ENCODE measurements around the gene PLSCR3. TPM values are rescaled to one million over a fixed set of nuclear protein-coding genes. Genes with fewer than 3 reads are reported as not detected.

The PLSCR3 gene
- 10 to 100 TPM; 22.4 to 29.0 TPM for total RNA-seq
- long read RNA-seq, transcript PLSCR3-209 (8 exons, 2,032 nt) = minor isoform, 5 of 17 reads
- long read RNA-seq, transcript PLSCR3-202 (8 exons, 2,067 nt) = major isoform, 6 of 17 reads
- long read RNA-seq, partial matches to known transcripts = 2 of 17 reads
- long read RNA-seq, other reads (novel, unspliced or antisense) = 2 of 17 reads

DNA sequence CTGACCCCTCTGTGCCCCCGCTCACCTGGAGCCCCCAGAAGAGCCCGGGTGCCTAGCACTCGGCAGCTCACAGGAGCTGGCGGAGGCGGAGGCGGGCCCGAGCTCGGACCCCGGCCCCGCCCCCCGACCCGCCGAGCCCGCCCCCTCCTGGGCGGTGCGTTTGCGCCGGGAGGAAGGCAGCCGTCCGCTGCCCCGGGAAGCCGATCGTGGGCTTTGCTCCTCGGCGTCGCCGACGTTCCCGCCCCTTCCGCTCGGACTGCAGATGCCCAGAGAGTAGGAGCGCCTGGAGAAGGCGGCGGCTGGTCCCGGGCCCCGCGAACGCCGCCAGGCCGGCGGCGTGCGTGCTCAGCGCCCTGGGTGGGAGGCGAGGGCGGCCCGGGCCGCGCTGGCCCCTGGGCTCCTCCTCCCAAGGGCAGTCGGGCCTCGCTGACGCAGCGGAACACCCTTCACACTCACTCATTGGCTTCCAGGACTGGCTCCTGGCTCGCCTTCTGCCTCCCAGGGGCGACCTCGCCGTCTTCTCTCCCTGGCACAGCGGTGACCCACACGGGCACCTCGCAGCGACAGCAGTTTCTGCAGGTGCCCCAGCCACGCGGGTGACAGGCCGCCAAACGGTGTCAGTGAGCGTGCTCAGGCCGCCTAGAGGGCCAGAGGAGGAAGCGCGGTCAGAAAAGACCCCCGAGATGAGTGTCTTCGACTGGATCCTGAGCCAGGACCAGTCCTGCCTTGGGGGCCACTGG, at the start of gene PLSCR3:
TSS of gene PLSCR3 (minus strand) at position 74 of the 740 bp plus-strand sequence. CDS start 415 bp downstream, outside the sequence.
- ATAC-seq = peak; percentile 95
- peak; percentile 92 for DNase-seq
- intact Hi-C loops (cut with DNase I) = loop anchor here in 1 of 2 donors (5.0 kb wide), 1 partner anchor 37 kb away; the partner anchor contains the start of gene TMEM95

DNA sequence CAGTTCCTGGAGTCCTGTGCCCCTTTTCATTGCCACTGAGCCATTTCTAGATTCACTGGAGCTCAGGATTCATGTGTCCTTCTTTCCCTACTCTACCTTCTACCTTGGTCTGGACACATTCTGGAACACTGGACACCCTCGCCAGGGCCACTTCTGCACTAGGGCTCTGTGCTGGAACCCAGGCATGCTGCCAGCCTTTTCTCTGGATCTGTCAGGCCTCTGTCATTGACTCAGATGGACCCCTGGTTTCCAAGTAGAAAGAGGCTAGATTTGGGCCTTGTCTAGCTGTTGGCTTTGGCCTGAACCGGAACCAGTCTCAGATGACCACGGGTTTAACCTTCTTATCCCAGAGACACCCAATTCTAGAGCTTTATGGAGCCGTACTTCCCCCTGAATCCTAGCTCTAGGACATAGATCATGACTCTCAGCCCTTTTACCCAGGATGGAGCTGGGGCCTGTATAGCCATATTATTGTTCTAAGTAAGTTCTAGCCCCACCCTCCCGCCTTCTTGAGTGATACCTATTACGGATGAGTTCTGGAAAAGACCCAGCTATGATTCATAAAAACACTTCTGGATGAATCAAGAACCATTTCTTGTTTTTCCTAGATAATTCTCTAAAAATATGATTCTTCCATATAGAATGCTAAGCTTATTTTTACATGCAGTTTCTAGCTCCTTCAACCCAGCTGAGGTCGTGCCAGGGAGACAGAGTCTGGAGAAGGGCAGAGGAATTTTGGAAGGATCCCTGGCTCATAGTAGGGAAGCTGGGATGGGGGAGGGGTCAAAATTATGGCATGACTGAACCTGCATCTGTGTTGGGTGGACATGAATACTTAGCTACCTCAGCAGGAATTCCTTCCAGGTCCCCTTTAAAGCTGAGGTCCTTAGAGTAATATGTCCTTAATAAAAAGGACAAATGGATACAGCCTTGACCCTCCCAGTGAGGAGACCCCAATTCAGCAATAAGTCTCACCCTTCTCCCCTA, 49.5 kb upstream of the PLSCR3 start:
- no peak for DNase-seq
- intact Hi-C loops (cut with DNase I) = no loop called here
- ATAC-seq = no peak

- intact Hi-C loops (cut with DNase I) = no loop called here
- ATAC-seq = no peak
- no peak for DNase-seq
Observed at GRCh38 chr17:7442142-7442541, 47.8 kb upstream of the PLSCR3 start.

GRCh38 chr17:7441266-7441665, 46.9 kb upstream of the PLSCR3 start:
- intact Hi-C loops (cut with DNase I) = loop anchor here in 1 of 2 donors (2.0 kb wide), 1 partner anchor 44 kb away; the partner anchor contains the start of gene POLR2A

GRCh38 chr17:7440834-7441195, 46.5 kb upstream of the PLSCR3 start:
- DNase-seq (peak; percentile 70), ATAC-seq (peak in 1 of 2 donors; percentile 27)
- intact Hi-C loops (cut with DNase I) = loop anchor here in 1 of 2 donors (2.0 kb wide), 1 partner anchor 44 kb away; the partner anchor contains the start of gene POLR2A

More at GRCh38 chr17:7441266-7441665, 46.9 kb upstream of the PLSCR3 start:
- ATAC-seq (no peak), DNase-seq (no peak)

DNA sequence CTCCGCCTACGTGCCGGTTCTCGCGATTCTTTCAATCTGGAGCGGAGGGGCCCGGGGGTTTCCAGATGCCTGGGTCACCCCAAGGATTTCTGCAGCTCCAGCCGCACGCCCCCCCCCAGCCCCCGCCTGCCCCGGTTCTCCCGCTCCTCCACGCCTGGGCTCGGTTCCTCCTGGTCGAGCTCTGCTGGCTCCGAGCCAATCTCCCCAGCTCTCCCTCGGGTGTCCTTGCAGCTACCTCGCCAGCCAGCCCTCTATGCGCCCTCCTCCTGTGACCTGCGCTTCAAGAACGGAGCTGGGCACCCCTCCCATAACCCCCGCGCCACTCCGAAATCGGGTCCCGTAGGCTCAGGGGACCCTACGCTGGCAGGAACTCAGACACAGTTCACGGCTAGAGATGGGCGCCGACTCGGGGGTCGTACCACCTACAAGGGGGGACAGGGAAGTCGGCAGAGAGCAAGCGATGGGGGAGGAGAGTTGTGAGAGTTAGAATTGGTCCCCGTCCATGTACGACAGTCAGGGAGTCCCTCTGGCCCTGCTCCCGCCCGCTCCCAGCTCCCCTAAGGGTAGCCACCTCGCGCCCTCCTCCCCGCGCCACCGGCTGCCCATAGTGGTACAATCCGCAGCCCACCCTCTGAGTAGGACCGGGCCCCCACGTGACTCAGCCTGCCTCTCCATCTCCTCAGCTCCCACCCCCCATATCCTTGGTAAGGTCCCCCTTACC, 45.9 kb upstream of the PLSCR3 start:
- ATAC-seq = peak; percentile 3 to 4
- peak; percentile 79 for DNase-seq
- intact Hi-C loops (cut with DNase I) = loop anchor here in 1 of 2 donors (2.0 kb wide), 1 partner anchor 45 kb away; the partner anchor contains the start of gene POLR2A

GRCh38 chr17:7439462-7440112, 45.3 kb upstream of the PLSCR3 start, which contains the start of gene FGF11:
TSS of gene FGF11 (plus strand) at chr17:7439512. CDS start at chr17:7439621, 109 bp downstream.
- ATAC-seq (no peak), DNase-seq (no peak)
- intact Hi-C loops (cut with DNase I) = loop anchor here (2.0 to 10.0 kb wide), 5 partner anchors 45 to 125 kb away; partner anchors contain the start of genes SENP3 (in 2 of the 2), POLR2A (in 1 of the 2) and TMEM95 (in 1 of the 2)

DNA sequence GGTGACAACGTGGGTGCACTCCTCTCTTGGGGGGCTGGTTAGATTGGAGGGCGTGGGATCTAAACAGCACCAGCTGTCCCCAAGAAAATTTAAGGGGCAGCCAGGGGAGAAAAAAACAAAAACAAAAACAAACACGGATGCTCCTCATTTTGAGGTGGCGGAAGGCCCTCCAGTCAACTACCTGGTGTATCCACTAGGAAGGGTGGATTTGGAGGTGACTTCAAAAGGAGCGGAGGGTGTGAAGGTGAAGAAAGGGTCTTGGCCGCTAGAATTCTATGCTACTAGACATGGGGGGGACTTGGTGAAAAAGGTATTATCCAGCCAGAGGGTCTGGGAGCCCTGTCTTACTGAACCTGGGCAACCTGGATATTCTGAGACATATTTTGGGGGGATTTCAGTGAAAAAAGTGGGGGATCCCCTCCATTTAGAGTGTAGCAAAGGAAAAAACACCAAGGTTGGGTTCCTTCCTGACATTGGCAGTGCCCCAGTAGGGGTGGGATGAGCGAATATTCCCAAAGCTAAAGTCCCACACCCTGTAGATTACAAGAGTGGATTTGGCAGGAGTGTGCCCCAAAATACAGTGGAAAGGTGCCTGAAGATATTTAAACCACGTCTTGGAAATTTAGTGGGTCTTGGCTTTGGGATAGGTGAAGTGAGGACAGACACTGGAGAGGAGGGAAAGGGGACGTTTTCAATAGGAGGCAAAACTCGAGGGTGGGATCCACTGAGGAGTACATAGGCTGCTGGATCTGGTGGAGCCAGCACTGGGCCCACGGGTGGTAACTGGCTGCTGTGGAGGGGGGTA, 44.5 kb upstream of the PLSCR3 start:
- no peak for ATAC-seq
- no peak for DNase-seq
- intact Hi-C loops (cut with DNase I) = loop anchor here (5.0 to 10.0 kb wide), 4 partner anchors 48 to 126 kb away; partner anchors contain the start of genes SENP3 (in 2 of the 2) and TMEM95 (in 1 of the 2)

- peak; percentile 8 to 27 for ATAC-seq
- DNase-seq = peak; percentile 84
- intact Hi-C loops (cut with DNase I) = loop anchor here (5.0 to 10.0 kb wide), 4 partner anchors 49 to 127 kb away; partner anchors contain the start of genes SENP3 (in 2 of the 2) and TMEM95 (in 1 of the 2)
Observed at GRCh38 chr17:7437950-7438614, 43.8 kb upstream of the PLSCR3 start.

DNA sequence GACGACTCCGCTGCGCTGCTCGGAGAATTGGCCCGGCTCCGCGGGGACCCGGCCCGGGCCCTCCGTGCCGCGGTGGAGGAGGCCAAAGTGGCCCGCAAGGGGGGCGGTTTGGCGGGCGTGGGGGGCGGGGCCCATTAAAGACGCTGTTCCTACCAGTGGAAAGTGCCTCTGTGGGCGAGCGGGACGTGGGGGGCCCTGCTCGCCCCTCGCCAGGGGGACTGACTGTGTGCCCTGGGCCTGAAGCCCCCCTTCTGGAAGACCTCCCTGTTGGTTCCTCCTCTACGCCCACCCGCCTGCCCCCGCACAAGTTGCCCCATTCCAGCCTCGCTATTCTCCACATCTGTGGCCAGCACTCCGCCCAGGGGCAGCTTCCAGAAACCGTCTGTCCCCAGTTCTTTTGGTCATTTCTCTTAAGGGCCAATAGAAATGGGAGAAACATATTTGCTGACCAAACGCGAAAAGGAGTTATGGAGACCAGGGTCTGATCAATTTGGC, 43.1 kb upstream of the PLSCR3 start:
- DNase-seq = peak; percentile 46
- intact Hi-C loops (cut with DNase I) = loop anchor here (5.0 to 10.0 kb wide), 4 partner anchors 50 to 127 kb away; partner anchors contain the start of genes SENP3 (in 2 of the 2) and TMEM95 (in 1 of the 2)
- no peak for ATAC-seq

DNA sequence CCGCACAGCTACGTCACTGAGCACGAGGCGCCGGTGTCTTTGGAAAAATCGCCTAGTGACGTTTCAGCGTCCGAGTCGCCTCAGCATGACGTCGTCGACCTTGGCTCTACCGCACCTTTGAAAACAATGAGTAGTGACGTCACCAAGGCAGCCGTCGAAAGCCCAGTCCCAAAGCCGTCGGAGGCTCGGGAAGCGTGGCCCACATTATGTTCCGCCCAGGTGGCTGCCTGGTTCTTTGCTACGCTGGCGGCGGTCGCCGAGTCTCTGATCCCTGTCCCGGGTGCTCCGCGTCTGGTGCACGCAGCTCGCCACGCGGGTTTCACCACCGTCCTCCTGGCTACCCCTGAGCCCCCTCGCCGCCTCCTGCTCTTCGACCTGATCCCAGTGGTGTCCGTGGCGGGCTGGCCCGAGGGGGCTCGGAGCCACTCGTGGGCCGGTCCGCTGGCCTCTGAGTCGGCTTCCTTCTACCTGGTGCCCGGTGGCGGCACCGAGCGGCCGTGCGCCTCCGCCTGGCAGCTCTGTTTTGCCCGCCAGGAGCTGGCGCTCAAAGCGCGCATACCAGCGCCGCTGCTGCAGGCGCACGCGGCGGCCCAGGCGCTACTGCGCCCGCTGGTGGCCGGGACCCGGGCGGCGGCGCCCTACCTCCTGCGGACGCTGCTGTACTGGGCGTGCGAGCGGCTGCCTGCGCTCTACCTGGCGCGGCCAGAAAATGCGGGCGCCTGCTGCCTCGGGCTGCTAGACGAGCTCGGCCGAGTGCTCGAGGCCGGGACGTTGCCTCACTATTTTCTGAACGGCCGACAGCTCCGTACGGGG, 42.4 kb upstream of the PLSCR3 start:
- intact Hi-C loops (cut with DNase I) = loop anchor here (5.0 to 10.0 kb wide), 4 partner anchors 51 to 128 kb away; partner anchors contain the start of genes SENP3 (in 2 of the 2) and TMEM95 (in 1 of the 2)
- DNase-seq (peak; percentile 83), ATAC-seq (peak; percentile 76 to 78)

GRCh38 chr17:7435676-7436555, 41.6 kb upstream of the PLSCR3 start:
- peak in 1 of 2 donors; percentile 5 for ATAC-seq
- intact Hi-C loops (cut with DNase I) = loop anchor here (2.0 to 10.0 kb wide), 5 partner anchors 31 to 129 kb away; partner anchors contain the start of genes SENP3 (in 2 of the 2), TMEM256 (in 1 of the 2) and TMEM95 (in 1 of the 2)
- peak; percentile 47 for DNase-seq

- ATAC-seq = no peak
- intact Hi-C loops (cut with DNase I) = loop anchor here in 1 of 2 donors (10.0 kb wide), 1 partner anchor 133 kb away; the partner anchor contains the start of gene SENP3
- no peak for DNase-seq
Observed at GRCh38 chr17:7432296-7432695, 38.0 kb upstream of the PLSCR3 start.

DNA sequence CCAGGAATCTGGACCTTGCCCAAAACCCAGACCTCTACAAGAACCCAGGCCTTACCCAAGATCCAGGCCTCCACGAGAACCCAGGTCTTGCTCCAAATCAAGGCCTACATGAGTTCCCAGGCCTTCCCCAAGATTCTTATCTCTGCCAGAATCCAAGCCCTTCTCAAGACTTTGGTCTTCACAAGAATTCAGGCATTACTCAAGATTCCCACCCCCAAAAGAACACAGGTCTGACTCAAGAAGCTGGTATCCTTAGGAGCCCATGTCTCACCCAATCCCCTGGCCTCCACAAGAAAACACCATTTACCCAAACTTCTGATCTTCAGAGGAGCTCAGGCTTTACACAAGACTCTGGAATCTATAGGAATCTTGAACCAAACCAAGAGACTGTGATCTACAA, 36.9 kb upstream of the PLSCR3 start:
- intact Hi-C loops (cut with DNase I) = loop anchor here in 1 of 2 donors (10.0 kb wide), 1 partner anchor 134 kb away; the partner anchor contains the start of gene SENP3
- no peak for ATAC-seq
- DNase-seq = no peak

Measured in left cardiac atrium (tissue), 4 donors.